CD4-positive, alpha-beta T cell (primary cell): Measurements from ENCODE around the gene CRAMP1. TPM values are rescaled to one million over a fixed set of nuclear protein-coding genes. Genes with fewer than 3 reads are reported as not detected.

Experiments used
- ATAC-seq: fragments of 200-7000 bp; cut with Tn5 transposase; one replicate; pipeline ENCODE4 v1.10.0; 2022; ENCODE audit warnings: mild to moderate bottlenecking; ENCODE audit not compliant: poor library complexity
- CTCF ChIA-PET: fragments of 350-600 bp; sonication (Branson Sonifier 250); formaldehyde crosslinking; loops from one replicate; lab custom pipeline; 2021; ENCODE audit warnings: antibody characterized with exemption, inconsistent platforms; lab: Charles Lee
- POLR2A ChIA-PET: fragments of 350-600 bp; sonication (Branson Sonifier 250); formaldehyde crosslinking; loops from one replicate; lab custom pipeline; 2021; ENCODE audit warnings: antibody characterized with exemption, inconsistent platforms; lab: Charles Lee
- DNase-seq, 14 experiments: peaks; one replicate each; pipeline ENCODE4 v3.0.0-alpha.2; 2013 to 2020; ENCODE audit warnings: mixed read lengths in 2 of 14
- H3K27ac ChIP-seq, 2 donors: one replicate each; pipeline versions ENCODE4 v1.5.1 to v1.7.0; 2013; ENCODE audit warnings: low read length in 2 of 2, low read depth in 1 of 2, mild to moderate bottlenecking in 1 of 2
- H3K27me3 ChIP-seq, 2 experiments: 1 replicate in 1 of 2; 2 replicates in 1 of 2; pipeline versions ENCODE4 v1.6.1 to v1.7.0; 2013; ENCODE audit warnings: low read length in 2 of 2, control low read depth in 1 of 2, mild to moderate bottlenecking in 1 of 2, moderate library complexity in 1 of 2; ENCODE audit not compliant: insufficient read depth in 2 of 2, control insufficient read depth in 1 of 2
- H3K36me3 ChIP-seq: one replicate; pipeline ENCODE4 v1.6.1; 2013; ENCODE audit warnings: low read length, control low read depth; ENCODE audit not compliant: insufficient read depth
- H3K4me1 ChIP-seq: one replicate; pipeline ENCODE4 v1.6.1; 2013; ENCODE audit warnings: low read length, control low read depth; ENCODE audit not compliant: insufficient read depth
- H3K4me3 ChIP-seq: one replicate; pipeline ENCODE4 v1.5.1; 2013; ENCODE audit warnings: mild to moderate bottlenecking, low read length, moderate library complexity
- H3K9me3 ChIP-seq, 2 experiments: 1 replicate in 1 of 2; 2 replicates in 1 of 2; pipeline versions ENCODE4 v1.6.1 to v1.7.0; 2013; ENCODE audit warnings: low read length in 2 of 2, mild to moderate bottlenecking in 2 of 2, control low read depth in 1 of 2, moderate library complexity in 1 of 2; ENCODE audit not compliant: control insufficient read depth in 1 of 2, insufficient read depth in 1 of 2
- H3K27ac Mint-ChIP-seq: one replicate; pipeline ENCODE4 v1.8.0; 2020; ENCODE audit warnings: mixed read lengths
- H3K27me3 Mint-ChIP-seq: one replicate; pipeline ENCODE4 v1.8.0; 2021; ENCODE audit warnings: mixed read lengths
- H3K36me3 Mint-ChIP-seq: one replicate; pipeline ENCODE4 v1.8.0; 2021; ENCODE audit warnings: low read depth, mixed read lengths
- H3K4me1 Mint-ChIP-seq: one replicate; pipeline ENCODE4 v1.8.0; 2021; ENCODE audit warnings: low read depth, mixed read lengths
- H3K4me3 Mint-ChIP-seq: one replicate; pipeline ENCODE4 v1.8.0; 2020; ENCODE audit warnings: mild to moderate bottlenecking, mixed read lengths
- H3K9me3 Mint-ChIP-seq: one replicate; pipeline ENCODE4 v1.8.0; 2020; ENCODE audit warnings: mixed read lengths
- intact Hi-C, 2 experiments: fragments of 100-400 bp; cut with DNase I in 1 of 2; cut with micrococcal nuclease in 1 of 2; formaldehyde crosslinking; loops; one replicate each; pipeline versions ENCODE4 v1.15.1 to v1.9.0; 2023 to 2025; cut with DNase I, micrococcal nuclease
- total RNA-seq, 174 experiments: library from RNA in 2 of 174; stranded (reverse) in 2 of 174; gene quantifications; one replicate each; pipeline ENCODE4 v1.2.3 and lab custom pipeline; 2021 to 2026
- TF ChIP-seq, protein P1 (sequence below): fragments of 200-600 bp; IDR thresholded peaks from one replicate; pipeline ENCODE4 v1.8.0; 2022; ENCODE audit warnings: antibody characterized with exemption, mild to moderate bottlenecking

The CRAMP1 gene
- total RNA-seq, 2 experiments from 2014 or later: 14.1 to 15.2 TPM

DNA sequence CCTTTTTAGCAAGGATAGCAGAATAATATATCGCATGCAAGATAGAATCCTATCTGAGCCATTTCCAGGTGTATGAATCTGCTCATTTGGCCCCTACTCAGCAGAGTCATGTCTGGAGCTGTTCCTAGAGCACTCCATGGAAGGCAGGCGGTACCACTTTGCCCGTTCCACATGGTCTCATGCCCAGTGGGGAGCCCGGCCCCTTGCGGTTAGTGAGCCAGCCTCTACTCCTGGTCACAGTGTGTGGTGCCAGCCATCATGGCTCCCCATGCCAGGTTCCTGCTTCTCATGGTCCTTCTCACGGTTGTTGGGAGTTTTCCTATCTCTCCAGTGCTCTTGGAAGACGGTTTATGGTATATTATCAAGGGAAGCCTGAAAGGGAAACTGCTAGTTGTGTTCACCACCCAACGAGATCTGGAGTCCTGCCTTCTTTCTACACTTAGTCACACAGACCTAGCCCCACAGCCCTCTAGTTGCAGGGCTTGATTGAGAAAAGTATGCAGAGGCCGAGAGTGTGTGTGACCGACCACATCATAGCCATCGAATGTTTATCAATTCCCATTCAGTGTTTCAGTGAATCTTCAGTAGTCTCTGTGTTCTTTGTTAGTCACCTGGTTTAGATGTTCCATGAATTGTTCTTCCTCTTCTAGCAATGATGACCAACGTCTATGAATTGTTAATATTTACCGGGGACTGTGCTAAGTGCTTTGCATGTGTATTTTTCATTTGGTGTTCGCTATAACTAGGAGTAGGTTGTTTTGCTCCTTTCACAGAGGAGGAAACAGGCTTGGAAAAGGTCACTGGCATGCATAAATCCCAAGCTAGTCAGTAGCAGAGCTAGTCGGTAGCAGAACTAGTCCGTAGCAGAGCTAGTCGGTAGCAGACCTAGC, 75.5 kb downstream of the CRAMP1 start:
- no peaks in the 10 kb centered on the region for H3K9me3 ChIP-seq
- ATAC-seq (no peak), DNase-seq (no peak)
- POLR2A ChIA-PET: no interaction called here
- Mint-ChIP-seq H3K4me1 (peaks cover 10% of the 10 kb centered on the region), H3K27ac (peak overlapping the region; percentile 49), H3K36me3 (peaks cover 80% of the 10 kb centered on the region), H3K27me3 (no peaks in the 10 kb centered on the region), H3K4me3 (no peak overlapping the region), H3K9me3 (no peaks in the 10 kb centered on the region)
- H3K36me3 ChIP-seq: peaks cover 75% of the 10 kb centered on the region
- H3K4me3 ChIP-seq: no peak overlapping the region
- no peaks in the 10 kb centered on the region for H3K4me1 ChIP-seq
- CTCF ChIA-PET: no interaction called here
- TF ChIP-seq, protein P1, sequence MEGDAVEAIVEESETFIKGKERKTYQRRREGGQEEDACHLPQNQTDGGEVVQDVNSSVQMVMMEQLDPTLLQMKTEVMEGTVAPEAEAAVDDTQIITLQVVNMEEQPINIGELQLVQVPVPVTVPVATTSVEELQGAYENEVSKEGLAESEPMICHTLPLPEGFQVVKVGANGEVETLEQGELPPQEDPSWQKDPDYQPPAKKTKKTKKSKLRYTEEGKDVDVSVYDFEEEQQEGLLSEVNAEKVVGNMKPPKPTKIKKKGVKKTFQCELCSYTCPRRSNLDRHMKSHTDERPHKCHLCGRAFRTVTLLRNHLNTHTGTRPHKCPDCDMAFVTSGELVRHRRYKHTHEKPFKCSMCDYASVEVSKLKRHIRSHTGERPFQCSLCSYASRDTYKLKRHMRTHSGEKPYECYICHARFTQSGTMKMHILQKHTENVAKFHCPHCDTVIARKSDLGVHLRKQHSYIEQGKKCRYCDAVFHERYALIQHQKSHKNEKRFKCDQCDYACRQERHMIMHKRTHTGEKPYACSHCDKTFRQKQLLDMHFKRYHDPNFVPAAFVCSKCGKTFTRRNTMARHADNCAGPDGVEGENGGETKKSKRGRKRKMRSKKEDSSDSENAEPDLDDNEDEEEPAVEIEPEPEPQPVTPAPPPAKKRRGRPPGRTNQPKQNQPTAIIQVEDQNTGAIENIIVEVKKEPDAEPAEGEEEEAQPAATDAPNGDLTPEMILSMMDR: no peak
- intact Hi-C loops: no loop called here
- H3K27ac ChIP-seq: no peak overlapping the region
- H3K27me3 ChIP-seq: no peaks in the 10 kb centered on the region

DNA sequence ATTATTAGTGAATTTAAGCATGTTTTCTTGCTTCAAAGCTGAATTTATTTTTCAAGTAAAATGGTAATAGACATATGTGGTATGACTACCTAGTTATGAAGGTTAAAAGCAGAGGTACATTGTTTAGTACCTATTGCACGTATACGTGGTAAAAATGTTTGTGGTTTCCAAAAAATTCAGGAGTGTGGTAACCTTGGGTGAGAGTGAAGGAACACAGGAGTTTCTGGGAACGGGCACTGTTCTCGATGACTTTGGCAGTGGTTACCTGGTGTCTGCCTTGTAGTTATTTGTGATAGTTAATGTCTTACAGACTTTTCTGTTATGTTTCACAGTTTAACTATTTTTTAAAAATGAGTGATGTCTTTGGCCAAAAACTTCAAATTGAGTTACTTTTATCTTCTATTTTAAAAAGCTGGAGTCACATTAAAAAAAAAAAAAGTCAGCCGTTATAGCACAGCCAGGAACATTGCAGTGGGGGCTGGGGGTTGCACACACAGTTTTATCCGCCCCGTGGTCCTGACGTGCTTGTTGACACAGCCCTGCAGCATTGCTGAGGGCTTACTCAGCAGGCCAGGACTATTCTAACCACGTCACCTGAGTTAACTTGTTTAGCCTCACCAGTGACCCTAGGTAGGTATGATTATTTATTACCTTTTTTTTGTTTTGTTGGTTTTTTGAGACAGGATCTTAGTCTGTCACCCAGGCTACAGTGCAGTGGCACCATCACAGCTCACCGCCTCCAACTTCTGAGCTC, 76.8 kb downstream of the CRAMP1 start:
- peaks cover 80% of the 10 kb centered on the region for H3K36me3 ChIP-seq
- H3K9me3 ChIP-seq: no peaks in the 10 kb centered on the region
- no peaks in the 10 kb centered on the region for H3K9me3 Mint-ChIP-seq
- intact Hi-C loops: no loop called here
- POLR2A ChIA-PET: no interaction called here
- no peak overlapping the region for H3K4me3 ChIP-seq
- CTCF ChIA-PET: no interaction called here
- no peak overlapping the region for H3K4me3 Mint-ChIP-seq
- DNase-seq (no peak), ATAC-seq (no peak)
- H3K4me1 ChIP-seq: no peaks in the 10 kb centered on the region
- H3K27me3 Mint-ChIP-seq: no peaks in the 10 kb centered on the region
- peaks cover 86% of the 10 kb centered on the region for H3K36me3 Mint-ChIP-seq
- no peaks in the 10 kb centered on the region for H3K27me3 ChIP-seq
- TF ChIP-seq, protein P1: no peak
- H3K27ac ChIP-seq: no peak overlapping the region
- H3K4me1 Mint-ChIP-seq: peaks cover 4% of the 10 kb centered on the region
- H3K27ac Mint-ChIP-seq: no peak overlapping the region

DNA sequence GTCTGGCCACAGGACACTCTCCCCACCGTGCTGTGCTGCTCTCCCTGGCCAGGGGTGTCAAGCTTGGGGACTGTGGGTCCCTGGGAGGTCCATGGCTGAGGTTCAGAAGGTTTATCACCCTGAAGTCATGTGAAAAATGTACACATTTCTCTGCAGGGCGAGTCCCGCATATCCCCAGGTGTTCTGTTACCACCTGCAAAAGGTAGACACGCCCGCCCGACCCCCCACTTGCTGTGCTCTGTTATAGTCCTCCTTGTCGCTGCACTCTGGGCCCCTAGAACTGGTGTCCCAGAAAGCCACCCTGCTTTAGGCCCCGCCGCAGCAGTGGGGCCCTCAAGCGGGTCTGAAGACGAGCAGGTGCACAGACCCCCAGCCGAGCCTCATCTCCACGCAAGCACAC, 77.7 kb downstream of the CRAMP1 start:
- no peak overlapping the region for H3K4me3 ChIP-seq
- H3K27me3 ChIP-seq: no peaks in the 10 kb centered on the region
- peaks cover 4% of the 10 kb centered on the region for H3K4me1 Mint-ChIP-seq
- H3K4me3 Mint-ChIP-seq: no peak overlapping the region
- H3K9me3 Mint-ChIP-seq: no peaks in the 10 kb centered on the region
- intact Hi-C loops: no loop called here
- TF ChIP-seq, protein P1: no peak
- H3K27ac ChIP-seq: no peak overlapping the region
- H3K27ac Mint-ChIP-seq: no peak overlapping the region
- ATAC-seq (no peak), DNase-seq (no peak)
- no peaks in the 10 kb centered on the region for H3K27me3 Mint-ChIP-seq
- ChIA-PET CTCF (no interaction called here), POLR2A (interaction anchor here (1.0 kb wide), 1 partner anchor 16 kb away, joined by 3 read pairs; the partner anchor contains the start of gene MAPK8IP3)
- H3K36me3 ChIP-seq: peaks cover 85% of the 10 kb centered on the region
- no peaks in the 10 kb centered on the region for H3K4me1 ChIP-seq
- H3K36me3 Mint-ChIP-seq: peaks cover 91% of the 10 kb centered on the region
- H3K9me3 ChIP-seq: no peaks in the 10 kb centered on the region
